ENCODE measurements around the gene MYMK.

MYMK gene

DNA sequence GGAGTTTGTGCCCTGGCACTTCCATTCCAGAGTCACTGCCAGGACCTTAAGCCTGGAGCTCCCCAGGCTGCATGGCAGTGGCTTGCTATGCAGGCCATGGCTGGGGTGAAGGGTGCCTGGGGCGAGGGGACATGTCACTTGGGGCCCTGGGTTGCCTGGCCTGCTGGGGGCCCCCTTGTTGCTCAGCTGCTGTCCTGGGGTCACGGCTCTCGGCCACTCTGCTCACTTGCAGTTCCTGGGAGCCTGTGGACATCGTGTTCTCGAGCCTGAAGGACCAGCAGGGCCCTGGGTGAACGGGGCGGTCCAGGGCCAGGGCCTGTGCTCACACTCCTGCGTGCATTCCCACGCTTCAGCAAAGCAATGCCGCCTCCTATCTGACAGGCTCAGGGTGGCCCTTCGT lies 31.3 kb downstream of the MYMK start:
- in situ Hi-C loops (cut with MboI; ENCODE audit: low pct_unique_long_range_greater_than_20kb, low sequenced_read_pairs, unreplicated experiment), result no loop called here
- TF ChIP-seq, protein P1, sequence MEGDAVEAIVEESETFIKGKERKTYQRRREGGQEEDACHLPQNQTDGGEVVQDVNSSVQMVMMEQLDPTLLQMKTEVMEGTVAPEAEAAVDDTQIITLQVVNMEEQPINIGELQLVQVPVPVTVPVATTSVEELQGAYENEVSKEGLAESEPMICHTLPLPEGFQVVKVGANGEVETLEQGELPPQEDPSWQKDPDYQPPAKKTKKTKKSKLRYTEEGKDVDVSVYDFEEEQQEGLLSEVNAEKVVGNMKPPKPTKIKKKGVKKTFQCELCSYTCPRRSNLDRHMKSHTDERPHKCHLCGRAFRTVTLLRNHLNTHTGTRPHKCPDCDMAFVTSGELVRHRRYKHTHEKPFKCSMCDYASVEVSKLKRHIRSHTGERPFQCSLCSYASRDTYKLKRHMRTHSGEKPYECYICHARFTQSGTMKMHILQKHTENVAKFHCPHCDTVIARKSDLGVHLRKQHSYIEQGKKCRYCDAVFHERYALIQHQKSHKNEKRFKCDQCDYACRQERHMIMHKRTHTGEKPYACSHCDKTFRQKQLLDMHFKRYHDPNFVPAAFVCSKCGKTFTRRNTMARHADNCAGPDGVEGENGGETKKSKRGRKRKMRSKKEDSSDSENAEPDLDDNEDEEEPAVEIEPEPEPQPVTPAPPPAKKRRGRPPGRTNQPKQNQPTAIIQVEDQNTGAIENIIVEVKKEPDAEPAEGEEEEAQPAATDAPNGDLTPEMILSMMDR (IDR thresholded peaks at IDR 0.05; ENCODE audit: extremely low read depth, insufficient read depth, missing control alignments), result no peak
- DNase-seq (ENCODE audit: low spot score), result no peak

DNA sequence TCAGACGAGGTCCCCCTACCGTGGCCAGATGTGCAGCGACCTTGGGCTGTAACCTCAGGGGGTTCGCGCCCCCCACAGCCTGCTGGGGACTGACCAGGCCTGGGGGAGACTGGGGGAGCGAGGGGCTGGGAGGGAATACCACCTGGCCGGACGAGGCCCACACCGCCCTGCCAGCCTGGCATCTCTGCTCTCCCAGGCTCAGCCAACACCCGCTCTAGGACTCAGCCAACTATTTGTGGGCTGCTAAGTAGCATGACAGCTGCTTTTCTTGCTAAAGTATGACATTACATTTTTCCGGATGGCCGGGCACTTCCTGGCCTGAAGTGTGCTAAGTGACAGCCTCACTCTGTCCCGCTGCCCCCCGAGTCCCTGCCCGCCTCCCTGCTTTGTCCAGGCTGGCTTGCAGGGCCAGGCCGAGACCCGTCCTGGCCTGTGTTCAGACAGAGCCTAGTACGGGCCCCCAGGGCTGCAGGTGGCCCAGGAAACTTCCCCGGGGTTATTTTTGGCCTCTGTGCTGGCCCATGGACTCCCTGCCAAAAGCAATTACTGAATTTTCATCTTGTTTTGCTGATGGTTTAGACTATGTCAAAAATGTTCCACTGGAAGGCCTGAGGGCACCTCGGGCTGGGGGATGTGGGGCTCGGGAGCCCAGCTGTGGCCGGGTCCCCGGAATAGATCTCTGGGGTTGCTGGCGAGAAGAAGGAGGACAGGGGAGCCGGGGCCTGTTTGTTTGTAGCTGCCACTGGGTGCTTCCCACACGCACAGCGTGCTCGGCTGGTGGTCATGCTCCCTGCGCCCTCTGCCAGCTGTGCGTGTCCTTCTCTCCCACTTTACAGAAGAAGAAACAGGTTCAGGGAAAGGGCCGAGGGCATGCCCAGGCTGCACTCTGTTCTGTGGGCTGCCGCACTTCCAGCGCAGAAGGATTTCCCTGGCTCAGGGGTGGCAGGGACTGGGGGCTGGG lies 32.4 kb downstream of the MYMK start:
- TF ChIP-seq, protein P1 (IDR thresholded peaks at IDR 0.05; ENCODE audit: extremely low read depth, insufficient read depth, missing control alignments), result no peak
- in situ Hi-C loops (cut with MboI; ENCODE audit: low pct_unique_long_range_greater_than_20kb, low sequenced_read_pairs, unreplicated experiment), result no loop called here
- DNase-seq (ENCODE audit: low spot score), result no peak

DNA sequence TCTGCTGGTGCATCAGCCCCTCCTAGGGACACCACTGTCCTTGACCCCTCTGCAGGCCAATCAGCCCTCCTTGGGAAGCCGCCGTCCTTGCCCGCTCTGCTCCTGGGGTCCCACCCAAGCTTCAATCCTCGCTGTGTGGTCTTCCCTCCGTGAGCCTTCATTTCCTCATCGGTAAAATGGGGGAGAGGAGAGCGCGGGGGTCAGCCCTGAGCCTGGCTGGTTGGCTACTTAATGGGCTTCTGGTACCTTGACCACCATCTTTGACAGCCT lies 33.2 kb downstream of the MYMK start:
- TF ChIP-seq, protein P1 (IDR thresholded peaks at IDR 0.05; ENCODE audit: extremely low read depth, insufficient read depth, missing control alignments), result no peak
- in situ Hi-C loops (cut with MboI; ENCODE audit: low pct_unique_long_range_greater_than_20kb, low sequenced_read_pairs, unreplicated experiment), result no loop called here
- DNase-seq (ENCODE audit: low spot score), result no peak

DNA sequence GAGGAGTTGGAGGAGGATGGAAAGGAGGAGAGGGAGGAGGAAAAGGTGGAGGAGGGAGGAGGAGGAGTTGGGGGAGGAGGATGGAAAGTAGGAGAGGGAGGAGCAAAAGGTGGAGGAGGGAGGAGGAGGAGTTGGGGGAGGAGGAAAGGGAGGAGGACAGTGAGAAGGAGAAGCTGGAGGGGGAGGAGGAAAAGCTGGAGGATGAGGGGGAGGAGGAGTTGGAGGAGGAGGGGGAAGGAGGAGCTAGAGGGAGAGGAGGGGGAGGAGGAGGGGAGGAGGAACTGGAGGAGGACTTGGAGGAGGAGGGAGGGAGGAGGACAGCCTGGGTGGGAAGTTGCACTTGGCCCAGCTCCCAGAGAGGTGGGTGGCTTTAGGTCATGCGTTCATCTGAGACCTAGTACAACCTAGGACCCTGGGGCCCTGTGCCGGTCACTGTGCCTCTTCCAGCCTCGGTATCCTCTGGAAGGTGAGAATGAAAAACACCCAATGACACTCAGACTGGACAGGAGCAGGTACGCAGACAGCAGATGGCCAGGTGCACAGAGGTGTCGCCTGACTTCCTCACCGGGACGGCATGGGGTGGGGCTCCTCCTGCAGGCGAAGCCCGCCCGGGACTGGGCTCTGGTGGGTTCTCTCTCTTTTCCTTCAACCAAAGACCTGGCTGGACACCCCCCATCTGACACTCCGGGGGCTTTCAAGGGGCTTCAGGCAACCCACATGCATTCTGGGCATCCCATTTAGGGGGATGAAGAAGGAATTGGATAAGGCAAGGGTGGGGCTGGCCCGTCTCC lies 33.7 kb downstream of the MYMK start:
- in situ Hi-C loops (cut with MboI; ENCODE audit: low pct_unique_long_range_greater_than_20kb, low sequenced_read_pairs, unreplicated experiment), result no loop called here
- TF ChIP-seq, protein P1 (IDR thresholded peaks at IDR 0.05; ENCODE audit: extremely low read depth, insufficient read depth, missing control alignments), result no peak

DNA sequence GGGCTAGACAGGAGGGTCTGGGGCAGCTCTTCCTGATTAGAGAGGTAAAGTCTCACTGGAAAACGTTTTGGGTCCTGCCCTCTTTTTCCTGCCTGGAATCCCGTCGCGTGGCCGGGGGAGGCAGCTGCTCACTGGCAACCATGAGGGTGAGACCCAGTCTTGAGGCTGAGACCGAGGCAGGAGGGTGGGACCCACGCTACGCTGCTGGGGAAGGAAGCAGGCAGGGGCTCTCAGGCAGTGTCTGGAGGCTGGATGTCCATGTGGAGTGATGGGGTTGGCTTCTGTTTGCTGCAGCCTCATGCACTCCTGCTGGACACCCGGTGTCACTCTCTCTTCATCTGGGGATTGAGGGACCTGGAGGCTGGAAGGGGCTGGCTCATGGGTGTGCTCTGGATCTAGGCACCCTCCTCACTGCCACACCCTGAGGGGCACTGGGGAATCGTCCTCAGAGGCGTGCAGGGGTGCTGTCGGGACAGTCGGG lies 34.5 kb downstream of the MYMK start:
- in situ Hi-C loops (cut with MboI; ENCODE audit: low pct_unique_long_range_greater_than_20kb, low sequenced_read_pairs, unreplicated experiment), result no loop called here
- TF ChIP-seq, protein P1 (IDR thresholded peaks at IDR 0.05; ENCODE audit: extremely low read depth, insufficient read depth, missing control alignments), result no peak
- DNase-seq (ENCODE audit: low spot score), result no peak

More for the DNA sequence above, 33.7 kb downstream of the MYMK start:
- DNase-seq (ENCODE audit: low spot score), result no peak

DNA sequence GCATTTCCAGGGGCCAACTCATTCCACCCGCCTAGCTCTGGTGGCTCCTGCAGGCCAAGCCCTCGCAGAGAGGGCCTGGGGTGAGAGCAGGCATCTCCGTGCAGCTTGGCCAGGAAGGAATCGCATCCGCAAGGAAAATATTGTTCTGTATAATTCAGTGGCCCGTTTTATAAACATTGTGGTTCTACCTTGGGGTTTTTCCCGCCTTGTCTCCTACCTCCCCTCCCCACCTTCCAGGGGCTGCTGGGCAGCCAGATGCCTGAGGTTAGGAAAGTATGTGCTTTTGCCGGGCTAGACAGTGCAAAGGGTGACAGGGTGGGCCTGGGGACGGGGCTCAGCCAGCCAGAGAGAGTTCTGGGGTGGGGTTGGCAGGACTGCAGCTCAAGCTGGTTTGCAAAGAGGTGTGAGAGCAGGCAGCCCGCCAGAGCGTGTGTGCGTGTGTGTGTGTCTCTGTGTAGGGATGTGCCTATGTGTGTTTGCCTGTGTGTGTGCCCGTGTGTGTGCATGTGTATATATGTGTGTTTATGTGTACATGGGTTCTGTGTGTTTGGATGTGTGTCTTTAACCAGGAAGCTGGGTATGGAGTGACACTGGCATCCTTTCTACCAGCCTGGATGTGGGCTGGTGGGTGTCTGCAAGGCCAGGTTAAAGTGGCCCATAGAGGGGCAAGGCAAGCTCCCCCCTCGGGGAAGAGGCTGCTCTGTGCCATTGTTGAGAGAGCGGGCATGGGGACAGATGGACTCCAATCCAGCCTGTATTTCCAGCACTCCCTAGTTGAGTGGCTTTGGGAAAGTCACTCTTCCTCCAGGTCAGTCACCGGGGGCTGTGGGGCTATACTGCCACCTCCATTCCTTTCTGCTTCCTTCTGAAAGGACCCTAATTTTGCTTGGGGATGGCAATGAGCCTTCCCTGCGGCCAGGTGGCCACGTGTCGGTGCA lies 35.2 kb downstream of the MYMK start:
- TF ChIP-seq, protein P1 (IDR thresholded peaks at IDR 0.05; ENCODE audit: extremely low read depth, insufficient read depth, missing control alignments), result no peak
- in situ Hi-C loops (cut with MboI; ENCODE audit: low pct_unique_long_range_greater_than_20kb, low sequenced_read_pairs, unreplicated experiment), result loop anchor here (10.0 kb wide), 2 partner anchors 75 to 305 kb away; partner anchors contain the start of gene REXO4
- no peak for DNase-seq (ENCODE audit: low spot score)
